Measurements from ENCODE around the gene PDE7B. TPM values are rescaled to one million over a fixed set of nuclear protein-coding genes. Genes with fewer than 3 reads are reported as not detected.
A peak's percentile ranks its signal among the peaks of the same experiment; 100 is the strongest.

PDE7B gene
- polyA plus RNA-seq, 1 of the 3 experiments (the other 2 are of a cell fraction), result 1.9 TPM

DNA sequence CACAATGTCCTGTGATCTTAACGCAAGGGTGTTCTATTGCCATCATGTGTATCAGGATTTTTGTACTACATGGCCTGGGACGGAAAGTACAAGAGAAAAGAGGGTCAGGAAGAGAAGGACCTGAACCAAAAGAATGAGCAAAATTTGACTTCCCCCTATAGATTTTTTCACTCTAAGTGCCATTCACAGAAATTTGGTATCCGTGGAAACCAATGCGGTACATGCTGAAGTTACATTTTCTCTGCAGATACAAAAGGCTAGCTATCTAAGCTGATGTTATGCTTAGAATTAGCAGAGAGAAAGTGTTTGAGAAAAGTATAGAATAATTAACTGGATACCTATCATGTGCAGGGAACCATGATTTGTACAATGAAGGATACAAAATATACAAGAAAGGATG lies 12.4 kb upstream of the PDE7B start (continued):
- TF ChIP-seq, protein P1, sequence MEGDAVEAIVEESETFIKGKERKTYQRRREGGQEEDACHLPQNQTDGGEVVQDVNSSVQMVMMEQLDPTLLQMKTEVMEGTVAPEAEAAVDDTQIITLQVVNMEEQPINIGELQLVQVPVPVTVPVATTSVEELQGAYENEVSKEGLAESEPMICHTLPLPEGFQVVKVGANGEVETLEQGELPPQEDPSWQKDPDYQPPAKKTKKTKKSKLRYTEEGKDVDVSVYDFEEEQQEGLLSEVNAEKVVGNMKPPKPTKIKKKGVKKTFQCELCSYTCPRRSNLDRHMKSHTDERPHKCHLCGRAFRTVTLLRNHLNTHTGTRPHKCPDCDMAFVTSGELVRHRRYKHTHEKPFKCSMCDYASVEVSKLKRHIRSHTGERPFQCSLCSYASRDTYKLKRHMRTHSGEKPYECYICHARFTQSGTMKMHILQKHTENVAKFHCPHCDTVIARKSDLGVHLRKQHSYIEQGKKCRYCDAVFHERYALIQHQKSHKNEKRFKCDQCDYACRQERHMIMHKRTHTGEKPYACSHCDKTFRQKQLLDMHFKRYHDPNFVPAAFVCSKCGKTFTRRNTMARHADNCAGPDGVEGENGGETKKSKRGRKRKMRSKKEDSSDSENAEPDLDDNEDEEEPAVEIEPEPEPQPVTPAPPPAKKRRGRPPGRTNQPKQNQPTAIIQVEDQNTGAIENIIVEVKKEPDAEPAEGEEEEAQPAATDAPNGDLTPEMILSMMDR (IDR thresholded peaks at IDR 0.05), result no peak
- TF ChIP-seq MEF2A (IDR thresholded peaks at IDR 0.05; ENCODE audit: borderline replicate concordance, low read depth) (no peak), GATA2 (CRISPR knock-in tag; IDR thresholded peaks at IDR 0.05) (no peak)

DNA sequence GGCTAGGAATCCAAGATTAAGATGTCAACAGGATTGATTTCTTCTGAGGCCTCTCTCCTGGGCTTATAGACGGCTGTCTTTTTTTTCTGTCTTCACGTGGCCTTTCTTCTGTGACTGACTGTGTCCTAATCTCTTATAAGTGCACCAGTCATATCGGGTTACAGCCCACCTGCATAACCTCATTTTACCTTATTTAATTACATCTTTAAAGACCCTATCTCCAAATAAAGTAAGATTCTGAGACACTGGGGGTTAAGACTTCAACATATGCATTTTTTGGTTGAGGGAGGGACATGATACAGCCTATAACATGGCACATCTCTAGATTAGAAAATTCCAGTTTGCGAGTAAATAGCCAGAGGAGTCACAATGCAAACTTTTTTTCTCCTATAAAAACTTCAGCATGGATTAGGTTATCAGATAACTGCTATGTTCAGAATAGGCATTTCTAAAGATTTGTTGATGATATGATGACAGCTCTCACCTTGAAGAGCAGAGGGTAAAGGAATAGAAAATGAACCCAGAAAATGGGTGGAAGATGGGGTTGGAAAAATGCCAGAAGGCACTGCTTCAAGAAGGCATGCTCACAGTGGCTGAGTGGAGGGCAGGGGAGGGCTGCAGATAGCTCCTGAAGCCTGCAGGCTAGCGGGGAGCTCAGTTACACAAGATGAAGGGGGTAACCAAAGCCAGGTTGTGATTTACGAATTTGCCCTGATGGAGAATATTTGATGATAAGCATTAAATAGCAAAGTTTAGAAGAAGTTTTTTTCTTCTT lies 8.7 kb upstream of the PDE7B start:
- no peaks in the 10 kb centered on the region for H3K36me3 ChIP-seq (replicated peaks in 1 of 2; ENCODE audit: control insufficient read depth in 1 of 2, insufficient read depth in 2 of 2, low read length in 1 of 2)
- 80% methylated on average over 6 of the region's 6 CpGs for WGBS (ENCODE audit: low lambda C conversion rate)
- DNase-seq, result no peak
- H3K4me2 ChIP-seq, result no peak overlapping the region
- TF ChIP-seq RXRA (IDR thresholded peaks at IDR 0.05; ENCODE audit: borderline replicate concordance, low read depth), result no peak
- TF ChIP-seq, protein P2, sequence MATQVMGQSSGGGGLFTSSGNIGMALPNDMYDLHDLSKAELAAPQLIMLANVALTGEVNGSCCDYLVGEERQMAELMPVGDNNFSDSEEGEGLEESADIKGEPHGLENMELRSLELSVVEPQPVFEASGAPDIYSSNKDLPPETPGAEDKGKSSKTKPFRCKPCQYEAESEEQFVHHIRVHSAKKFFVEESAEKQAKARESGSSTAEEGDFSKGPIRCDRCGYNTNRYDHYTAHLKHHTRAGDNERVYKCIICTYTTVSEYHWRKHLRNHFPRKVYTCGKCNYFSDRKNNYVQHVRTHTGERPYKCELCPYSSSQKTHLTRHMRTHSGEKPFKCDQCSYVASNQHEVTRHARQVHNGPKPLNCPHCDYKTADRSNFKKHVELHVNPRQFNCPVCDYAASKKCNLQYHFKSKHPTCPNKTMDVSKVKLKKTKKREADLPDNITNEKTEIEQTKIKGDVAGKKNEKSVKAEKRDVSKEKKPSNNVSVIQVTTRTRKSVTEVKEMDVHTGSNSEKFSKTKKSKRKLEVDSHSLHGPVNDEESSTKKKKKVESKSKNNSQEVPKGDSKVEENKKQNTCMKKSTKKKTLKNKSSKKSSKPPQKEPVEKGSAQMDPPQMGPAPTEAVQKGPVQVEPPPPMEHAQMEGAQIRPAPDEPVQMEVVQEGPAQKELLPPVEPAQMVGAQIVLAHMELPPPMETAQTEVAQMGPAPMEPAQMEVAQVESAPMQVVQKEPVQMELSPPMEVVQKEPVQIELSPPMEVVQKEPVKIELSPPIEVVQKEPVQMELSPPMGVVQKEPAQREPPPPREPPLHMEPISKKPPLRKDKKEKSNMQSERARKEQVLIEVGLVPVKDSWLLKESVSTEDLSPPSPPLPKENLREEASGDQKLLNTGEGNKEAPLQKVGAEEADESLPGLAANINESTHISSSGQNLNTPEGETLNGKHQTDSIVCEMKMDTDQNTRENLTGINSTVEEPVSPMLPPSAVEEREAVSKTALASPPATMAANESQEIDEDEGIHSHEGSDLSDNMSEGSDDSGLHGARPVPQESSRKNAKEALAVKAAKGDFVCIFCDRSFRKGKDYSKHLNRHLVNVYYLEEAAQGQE (IDR thresholded peaks at IDR 0.05; ENCODE audit: low read depth, low read length), result no peak
- TF ChIP-seq, protein P3, sequence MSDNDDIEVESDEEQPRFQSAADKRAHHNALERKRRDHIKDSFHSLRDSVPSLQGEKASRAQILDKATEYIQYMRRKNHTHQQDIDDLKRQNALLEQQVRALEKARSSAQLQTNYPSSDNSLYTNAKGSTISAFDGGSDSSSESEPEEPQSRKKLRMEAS (IDR thresholded peaks at IDR 0.05; ENCODE audit: low read depth), result no peak
- POLR2A ChIA-PET, result no interaction called here
- no peak overlapping the region for H3K27ac ChIP-seq (ENCODE audit: low read depth in 2 of 2, low read length in 1 of 2)
- H3K27me3 ChIP-seq (ENCODE audit: insufficient read depth), result no peaks in the 10 kb centered on the region
- no peaks in the 10 kb centered on the region for H3K79me2 ChIP-seq (ENCODE audit: insufficient read depth)
- H3K9ac ChIP-seq, result no peak overlapping the region
- no peaks in the 10 kb centered on the region for H3K9me2 ChIP-seq
- no peak overlapping the region for H2AFZ ChIP-seq (ENCODE audit: low read depth)
- H4K20me1 ChIP-seq (ENCODE audit: insufficient read depth), result no peaks in the 10 kb centered on the region
- no peaks in the 10 kb centered on the region for H3K9me3 ChIP-seq
- H3K4me1 ChIP-seq (ENCODE audit: control insufficient read depth in 1 of 2, insufficient read depth in 2 of 2, low read depth in 1 of 2, low read length in 1 of 2), result no peaks in the 10 kb centered on the region; a peak in 1 of 4 replicates
- H3K4me3 ChIP-seq (ENCODE audit: low read depth in 2 of 2, low read length in 1 of 2), result no peak overlapping the region
- H3F3A ChIP-seq (replicated peaks; ENCODE audit: insufficient read depth), result no peaks in the 10 kb centered on the region
- CTCF ChIA-PET, result interaction anchor here (1.8 kb wide), 1 partner anchor 10 kb away, joined by 5 read pairs; no protein-coding TSS in a partner anchor

DNA sequence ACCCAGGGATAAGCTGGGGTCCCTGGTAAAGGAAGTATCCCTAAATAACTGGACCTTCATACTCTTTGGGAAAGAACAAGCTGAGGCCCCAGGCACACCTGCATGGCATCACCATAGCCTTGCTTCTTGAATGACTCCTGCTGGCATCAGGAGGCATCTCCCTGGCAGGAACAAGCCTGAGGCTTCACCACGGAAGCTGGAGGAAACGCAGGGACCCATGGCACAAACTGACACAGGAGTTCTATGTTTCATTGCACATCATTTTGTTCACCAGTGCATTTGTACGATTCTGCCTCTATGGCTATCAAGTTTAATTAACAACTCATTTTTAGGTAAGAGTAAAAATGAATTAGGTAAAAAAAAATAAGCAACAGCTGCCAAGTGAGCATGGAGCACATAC lies 619 bp upstream of the PDE7B start:
- Histone ChIP-seq H4K20me1 (ENCODE audit: insufficient read depth) (no peaks in the 10 kb centered on the region), H2AFZ (ENCODE audit: low read depth) (no peak overlapping the region; the same call in 1 of the 2 replicates), H3K9me2 (no peaks in the 10 kb centered on the region), H3K9me3 (no peaks in the 10 kb centered on the region), H3K36me3 (replicated peaks in 1 of 2; ENCODE audit: control insufficient read depth in 1 of 2, insufficient read depth in 2 of 2, low read length in 1 of 2) (no peaks in the 10 kb centered on the region), H3F3A (replicated peaks; ENCODE audit: insufficient read depth) (peaks cover 7% of the 10 kb centered on the region), H3K4me3 (ENCODE audit: low read depth in 2 of 2, low read length in 1 of 2) (peak overlapping the region; percentile 46 to 66; a peak in 2 of 4 replicates), H3K9ac (peak overlapping the region; percentile 73; the same call in 1 of the 2 replicates), H3K4me1 (ENCODE audit: control insufficient read depth in 1 of 2, insufficient read depth in 2 of 2, low read depth in 1 of 2, low read length in 1 of 2) (peaks cover 0 to 21% of the 10 kb centered on the region in 2 experiments; a peak in 2 of 4 replicates), H3K4me2 (peak overlapping the region; percentile 74), H3K79me2 (ENCODE audit: insufficient read depth) (peaks cover 5% of the 10 kb centered on the region; the same call in 1 of the 2 replicates), H3K27me3 (ENCODE audit: insufficient read depth) (no peaks in the 10 kb centered on the region), H3K27ac (ENCODE audit: low read depth in 2 of 2, low read length in 1 of 2) (peak overlapping the region; percentile 90 to 92)
- ChIA-PET CTCF (interaction anchor here (0.5 to 1.8 kb wide), 14 partner anchors 12 to 375 kb away, joined by 3 to 8 read pairs (median 3); no protein-coding TSS in a partner anchor), POLR2A (interaction anchor here (1.1 kb wide), 1 partner anchor 353 kb away, joined by 3 read pairs; the partner anchor contains the start of gene AHI1)
- TF ChIP-seq SIN3A (IDR thresholded peaks at IDR 0.05; ENCODE audit: borderline replicate concordance, low read depth, low read length), result no peak
- 44% methylated on average over 3 of the region's 3 CpGs for WGBS (ENCODE audit: low lambda C conversion rate)
- DNase-seq, result peak; percentile 25

Measured in SK-N-SH (cell line).